SK-N-SH (cell line): Measurements from ENCODE around the gene VPS35. TPM values are rescaled to one million over a fixed set of nuclear protein-coding genes. Genes with fewer than 3 reads are reported as not detected.

Source experiments
- CTCF ChIA-PET: fragments of 300-600, 350-600 bp; formaldehyde crosslinking; extraction: SDS; loops from one replicate; lab custom pipeline; 2021; lab: Yijun Ruan, JAX
- POLR2A ChIA-PET: fragments of 350-600 bp; sonication (Branson Sonifier 250); formaldehyde crosslinking; extraction: SDS; loops from one replicate; lab custom pipeline; 2020; ENCODE audit warnings: antibody characterized with exemption, inconsistent platforms; lab: Yijun Ruan, JAX
- DNase-seq: peaks from one replicate; pipeline ENCODE4 v3.0.0; 2012
- H2AFZ ChIP-seq: fragments of 200-600 bp; sonication (generic); 2 replicates; pipeline ENCODE4 v1.8.1; 2016; ENCODE audit warnings: antibody characterized with exemption, mild to moderate bottlenecking, low read depth
- H3F3A ChIP-seq: fragments of 200-600 bp; sonication (generic); replicated peaks from 2 replicates; pipeline ENCODE3; 2016; ENCODE audit warnings: antibody characterized with exemption, mild to moderate bottlenecking; ENCODE audit not compliant: insufficient read depth
- H3K27ac ChIP-seq, 2 experiments: fragments of 200-500 bp in 1 of 2; fragments of 200-600 bp in 1 of 2; sonication (Bioruptor generic) in 1 of 2; sonication (generic), shearing (Covaris generic) in 1 of 2; 2 replicates each; pipeline versions ENCODE4 v1.5.1 to v1.6.1; 2014 to 2016; ENCODE audit warnings: low read depth in 2 of 2, inconsistent platforms in 1 of 2, low read length in 1 of 2, mild to moderate bottlenecking in 1 of 2, mixed read lengths in 1 of 2
- H3K27me3 ChIP-seq: fragments of 200-600 bp; sonication (generic), shearing (Covaris generic); 2 replicates; pipeline ENCODE4 v1.6.1; 2016; ENCODE audit warnings: mixed run types; ENCODE audit not compliant: insufficient read depth
- H3K36me3 ChIP-seq, 2 experiments: fragments of 200-500 bp in 1 of 2; fragments of 200-600 bp in 1 of 2; sonication (Bioruptor generic) in 1 of 2; sonication (generic) in 1 of 2; replicated peaks in 1 of 2; 2 replicates each; pipeline versions ENCODE3 to v1.5.1; 2014 to 2016; ENCODE audit warnings: low read length in 1 of 2, mild to moderate bottlenecking in 1 of 2; ENCODE audit not compliant: insufficient read depth in 2 of 2, control insufficient read depth in 1 of 2
- H3K4me1 ChIP-seq, 2 experiments: fragments of 200-500 bp in 1 of 2; fragments of 200-600 bp in 1 of 2; sonication (Bioruptor generic) in 1 of 2; sonication (generic), shearing (Covaris generic) in 1 of 2; 2 replicates each; pipeline versions ENCODE4 v1.5.1 to v1.6.1; 2014 to 2016; ENCODE audit warnings: low read depth in 1 of 2, low read length in 1 of 2, mixed run types in 1 of 2; ENCODE audit not compliant: insufficient read depth in 2 of 2, control insufficient read depth in 1 of 2
- H3K4me2 ChIP-seq: fragments of 200-600 bp; sonication (generic), shearing (Covaris generic); 2 replicates; pipeline ENCODE4 v1.6.1; 2017; ENCODE audit warnings: mixed run types
- H3K4me3 ChIP-seq, 2 experiments: fragments of 200-500 bp in 1 of 2; fragments of 200-600 bp in 1 of 2; sonication (Bioruptor generic) in 1 of 2; sonication (generic), shearing (Covaris generic) in 1 of 2; 2 replicates each; pipeline versions ENCODE4 v1.5.1 to v1.8.1; 2014 to 2016; ENCODE audit warnings: low read depth in 2 of 2, inconsistent platforms in 1 of 2, low read length in 1 of 2, mild to moderate bottlenecking in 1 of 2, mixed read lengths in 1 of 2, moderate library complexity in 1 of 2
- H3K79me2 ChIP-seq: fragments of 200-600 bp; sonication (generic); 2 replicates; pipeline ENCODE4 v1.8.1; 2017; ENCODE audit warnings: mild to moderate bottlenecking; ENCODE audit not compliant: insufficient read depth
- H3K9ac ChIP-seq: fragments of 200-600 bp; sonication (generic); 2 replicates; pipeline ENCODE4 v1.6.1; 2017; ENCODE audit warnings: mixed run types
- H3K9me2 ChIP-seq: fragments of 200-600 bp; sonication (generic); 2 replicates; pipeline ENCODE4 v1.6.1; 2017; ENCODE audit warnings: mixed run types
- H3K9me3 ChIP-seq: fragments of 200-600 bp; sonication (generic); 2 replicates; pipeline ENCODE4 v1.6.1; 2017; ENCODE audit warnings: mixed run types, mild to moderate bottlenecking, moderate library complexity
- H4K20me1 ChIP-seq: fragments of 200-600 bp; sonication (generic); 2 replicates; pipeline ENCODE4 v1.6.1; 2017; ENCODE audit warnings: mild to moderate bottlenecking, mixed run types; ENCODE audit not compliant: insufficient read depth
- EZH2phosphoT487 ChIP-seq: fragments of 200-600 bp; sonication (generic); IDR thresholded peaks from 2 replicates; pipeline ENCODE4 v1.6.1; 2017; ENCODE audit warnings: low read depth, mixed run types, mild to moderate bottlenecking, antibody characterized with exemption, moderate library complexity, borderline replicate concordance
- FOSL2 ChIP-seq: IDR thresholded peaks from 2 replicates; pipeline ENCODE4 v1.4.0; 2012; ENCODE audit warnings: low read depth, mild to moderate bottlenecking, moderate library complexity, borderline replicate concordance
- GABPA ChIP-seq: IDR thresholded peaks from 2 replicates; pipeline ENCODE4 v1.4.0; 2012; ENCODE audit warnings: low read depth, mild to moderate bottlenecking
- GATA2 ChIP-seq: sonication (generic); formaldehyde crosslinking; IDR thresholded peaks from 2 replicates; pipeline ENCODE4 v1.5.0; 2020; ENCODE audit warnings: mild to moderate bottlenecking, missing genetic modification reagents
- JUND ChIP-seq: IDR thresholded peaks from 2 replicates; pipeline ENCODE4 v1.4.0; 2012
- MEF2A ChIP-seq: IDR thresholded peaks from 2 replicates; pipeline ENCODE4 v1.4.0; 2012; ENCODE audit warnings: low read depth, borderline replicate concordance
- POLR2AphosphoS5 ChIP-seq: IDR thresholded peaks from 2 replicates; pipeline ENCODE4 v1.6.1; 2012; ENCODE audit warnings: low read depth, low read length
- RAD21 ChIP-seq: IDR thresholded peaks from 2 replicates; pipeline ENCODE4 v1.6.1; 2012; ENCODE audit warnings: mild to moderate bottlenecking, low read length
- RCOR1 ChIP-seq: fragments of 150-350 bp; IDR thresholded peaks from 2 replicates; pipeline ENCODE4 v1.6.1; 2017; ENCODE audit warnings: antibody characterized with exemption, low read length
- REST ChIP-seq: IDR thresholded peaks from 2 replicates; pipeline ENCODE4 v1.6.1; 2012; ENCODE audit warnings: mild to moderate bottlenecking, low read depth, low read length, moderate library complexity
- RFX5 ChIP-seq: IDR thresholded peaks from 2 replicates; pipeline ENCODE4 v1.6.1; 2012; ENCODE audit warnings: mild to moderate bottlenecking, improper control_type of control experiment, low read length
- RXRA ChIP-seq: IDR thresholded peaks from 2 replicates; pipeline ENCODE4 v1.4.0; 2012; ENCODE audit warnings: low read depth, mild to moderate bottlenecking, borderline replicate concordance
- SIN3A ChIP-seq: IDR thresholded peaks from 2 replicates; pipeline ENCODE4 v1.6.1; 2012; ENCODE audit warnings: low read depth, mild to moderate bottlenecking, low read length, moderate library complexity, borderline replicate concordance
- TCF12 ChIP-seq: IDR thresholded peaks from 2 replicates; pipeline ENCODE4 v1.4.0; 2012
- ZBTB33 ChIP-seq: IDR thresholded peaks from 2 replicates; pipeline ENCODE4 v1.4.0; 2012; ENCODE audit warnings: low read depth, borderline replicate concordance
- WGBS: methylation state at CpG from one replicate; pipeline ENCODE4 v1.1.6; 2017; ENCODE audit warnings: low lambda C conversion rate; 5-methylcytosine and 5-hydroxymethylcytosine counted together
- polyA plus RNA-seq, 3 experiments: library from polyadenylated mRNA; depleted of rRNA; stranded (reverse); fragments of >200 nt; gene quantifications; 2 replicates each; pipeline ENCODE4 v1.2.3, GENCODE V29; 2012
- TF ChIP-seq, protein P1 (sequence below): fragments of 150-350 bp; IDR thresholded peaks from 2 replicates; pipeline ENCODE4 v1.6.1; 2016; ENCODE audit warnings: mild to moderate bottlenecking, low read depth, low read length
- TF ChIP-seq, protein P2 (sequence below): fragments of 150-350 bp; IDR thresholded peaks from 2 replicates; pipeline ENCODE4 v1.6.1; 2017; ENCODE audit warnings: antibody characterized with exemption, low read length, low read depth, borderline replicate concordance
- TF ChIP-seq, protein P3 (sequence below): IDR thresholded peaks from 2 replicates; pipeline ENCODE4; 2012
- TF ChIP-seq, protein P4 (sequence below): IDR thresholded peaks from 2 replicates; pipeline ENCODE4 v1.4.0; 2012; ENCODE audit warnings: low read depth

Gene VPS35
- polyA plus RNA-seq, 1 of the 3 experiments (the other 2 are of a cell fraction) = 17.5 TPM

GRCh38 chr16:46693598-46693997, 4.6 kb upstream of the VPS35 start:
- no peak for DNase-seq
- Histone ChIP-seq H3K4me2 (no peak overlapping the region), H3K4me1 (peaks cover 6 to 12% of the 10 kb centered on the region in 2 experiments; a peak in 3 of 4 replicates), H3K36me3 (peaks cover 23 to 29% of the 10 kb centered on the region in 2 experiments), H3K9me2 (no peaks in the 10 kb centered on the region), H3K4me3 (no peak overlapping the region), H3K9me3 (no peaks in the 10 kb centered on the region), H3K9ac (no peak overlapping the region), H3K27ac (no peak overlapping the region), H4K20me1 (peaks cover 12% of the 10 kb centered on the region; the same call in 1 of the 2 replicates), H3K79me2 (peaks cover 41% of the 10 kb centered on the region), H3F3A (peaks cover 13% of the 10 kb centered on the region), H2AFZ (no peak overlapping the region), H3K27me3 (no peaks in the 10 kb centered on the region)
- ChIA-PET CTCF (interaction anchor here (0.9 to 2.5 kb wide), 3 partner anchors 14 to 108 kb away, joined by 3 to 5 read pairs (median 4); no protein-coding TSS in a partner anchor), POLR2A (no interaction called here)
- 97% methylated on average over 2 of the region's 2 CpGs for WGBS
- TF ChIP-seq GATA2 (CRISPR knock-in tag) (no peak), POLR2AphosphoS5 (no peak), TCF12 (no peak), RXRA (no peak), RAD21 (no peak), JUND (no peak), RFX5 (no peak), FOSL2 (no peak), GABPA (no peak), RCOR1 (no peak), MEF2A (no peak), ZBTB33 (no peak), REST (no peak), SIN3A (no peak), EZH2phosphoT487 (no peak)
- TF ChIP-seq, protein P1, sequence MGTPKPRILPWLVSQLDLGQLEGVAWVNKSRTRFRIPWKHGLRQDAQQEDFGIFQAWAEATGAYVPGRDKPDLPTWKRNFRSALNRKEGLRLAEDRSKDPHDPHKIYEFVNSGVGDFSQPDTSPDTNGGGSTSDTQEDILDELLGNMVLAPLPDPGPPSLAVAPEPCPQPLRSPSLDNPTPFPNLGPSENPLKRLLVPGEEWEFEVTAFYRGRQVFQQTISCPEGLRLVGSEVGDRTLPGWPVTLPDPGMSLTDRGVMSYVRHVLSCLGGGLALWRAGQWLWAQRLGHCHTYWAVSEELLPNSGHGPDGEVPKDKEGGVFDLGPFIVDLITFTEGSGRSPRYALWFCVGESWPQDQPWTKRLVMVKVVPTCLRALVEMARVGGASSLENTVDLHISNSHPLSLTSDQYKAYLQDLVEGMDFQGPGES = no peak
- TF ChIP-seq, protein P2, sequence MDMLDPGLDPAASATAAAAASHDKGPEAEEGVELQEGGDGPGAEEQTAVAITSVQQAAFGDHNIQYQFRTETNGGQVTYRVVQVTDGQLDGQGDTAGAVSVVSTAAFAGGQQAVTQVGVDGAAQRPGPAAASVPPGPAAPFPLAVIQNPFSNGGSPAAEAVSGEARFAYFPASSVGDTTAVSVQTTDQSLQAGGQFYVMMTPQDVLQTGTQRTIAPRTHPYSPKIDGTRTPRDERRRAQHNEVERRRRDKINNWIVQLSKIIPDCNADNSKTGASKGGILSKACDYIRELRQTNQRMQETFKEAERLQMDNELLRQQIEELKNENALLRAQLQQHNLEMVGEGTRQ = no peak
- TF ChIP-seq, protein P3, sequence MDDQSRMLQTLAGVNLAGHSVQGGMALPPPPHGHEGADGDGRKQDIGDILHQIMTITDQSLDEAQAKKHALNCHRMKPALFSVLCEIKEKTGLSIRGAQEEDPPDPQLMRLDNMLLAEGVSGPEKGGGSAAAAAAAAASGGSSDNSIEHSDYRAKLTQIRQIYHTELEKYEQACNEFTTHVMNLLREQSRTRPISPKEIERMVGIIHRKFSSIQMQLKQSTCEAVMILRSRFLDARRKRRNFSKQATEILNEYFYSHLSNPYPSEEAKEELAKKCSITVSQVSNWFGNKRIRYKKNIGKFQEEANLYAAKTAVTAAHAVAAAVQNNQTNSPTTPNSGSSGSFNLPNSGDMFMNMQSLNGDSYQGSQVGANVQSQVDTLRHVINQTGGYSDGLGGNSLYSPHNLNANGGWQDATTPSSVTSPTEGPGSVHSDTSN = no peak
- TF ChIP-seq, protein P4, sequence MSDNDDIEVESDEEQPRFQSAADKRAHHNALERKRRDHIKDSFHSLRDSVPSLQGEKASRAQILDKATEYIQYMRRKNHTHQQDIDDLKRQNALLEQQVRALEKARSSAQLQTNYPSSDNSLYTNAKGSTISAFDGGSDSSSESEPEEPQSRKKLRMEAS = no peak
